Fibroblast of pulmonary artery (primary cell): ENCODE data around the gene LCE5A.
"Not testable (repeated sequence)": the region's sequence is repeated elsewhere in the genome, so short reads cannot be mapped to it uniquely, and the experiment has no call there.

ENCODE experiments used
- DNase-seq: peaks from one replicate; pipeline ENCODE4 v3.0.0-alpha.2; 2010; ENCODE audit warnings: low read depth
- H3K4me3 ChIP-seq: replicated peaks from 2 replicates; pipeline ENCODE4 v1.5.1; 2011; ENCODE audit warnings: low read depth, mild to moderate bottlenecking, control low read depth, low read length, moderate library complexity
- CTCF ChIP-seq: IDR thresholded peaks from 2 replicates; pipeline ENCODE4 v1.5.1; 2011; ENCODE audit warnings: mild to moderate bottlenecking, control low read depth, low read length, inconsistent platforms; ENCODE audit errors: missing control alignments

Gene LCE5A

GRCh38 chr1:152535774-152536173, 25.2 kb downstream of the LCE5A start:
- no peak overlapping the region for H3K4me3 ChIP-seq
- TF ChIP-seq CTCF: no peak
- no peak for DNase-seq

GRCh38 chr1:152537496-152537895, 26.9 kb downstream of the LCE5A start:
- no peak overlapping the region for H3K4me3 ChIP-seq

GRCh38 chr1:152539901-152540300, 29.3 kb downstream of the LCE5A start:
- no peak for DNase-seq
- no peak overlapping the region for H3K4me3 ChIP-seq
- no peak for TF ChIP-seq CTCF

More at GRCh38 chr1:152537496-152537895, 26.9 kb downstream of the LCE5A start:
- no peak for DNase-seq
- no peak for TF ChIP-seq CTCF

GRCh38 chr1:152543820-152544219, 33.2 kb downstream of the LCE5A start:
- no peak overlapping the region for H3K4me3 ChIP-seq
- no peak for TF ChIP-seq CTCF
- no peak for DNase-seq

- H3K4me3 ChIP-seq: no peak overlapping the region
- no peak for DNase-seq
- TF ChIP-seq CTCF: no peak
These were observed 36.1 kb downstream of the LCE5A start for GRCh38 chr1:152546704-152547103.

- not testable (repeated sequence) for DNase-seq, H3K4me3 ChIP-seq
These were observed 37.8 kb downstream of the LCE5A start for GRCh38 chr1:152548358-152548757.
